ENCODE measurements around the gene DPP7.
"Not testable (repeated sequence)": the region's sequence is repeated elsewhere in the genome, so short reads cannot be mapped to it uniquely, and the experiment has no call there.

DPP7 gene

GRCh38 chr9:137129456-137130175 is 15.1 kb upstream of the DPP7 start:
- DNase-seq (ENCODE audit: low spot score) = peak; percentile 95

GRCh38 chr9:137128862-137129455 is 14.4 kb upstream of the DPP7 start:
- peak; percentile 35 for DNase-seq (ENCODE audit: low spot score)

DNA sequence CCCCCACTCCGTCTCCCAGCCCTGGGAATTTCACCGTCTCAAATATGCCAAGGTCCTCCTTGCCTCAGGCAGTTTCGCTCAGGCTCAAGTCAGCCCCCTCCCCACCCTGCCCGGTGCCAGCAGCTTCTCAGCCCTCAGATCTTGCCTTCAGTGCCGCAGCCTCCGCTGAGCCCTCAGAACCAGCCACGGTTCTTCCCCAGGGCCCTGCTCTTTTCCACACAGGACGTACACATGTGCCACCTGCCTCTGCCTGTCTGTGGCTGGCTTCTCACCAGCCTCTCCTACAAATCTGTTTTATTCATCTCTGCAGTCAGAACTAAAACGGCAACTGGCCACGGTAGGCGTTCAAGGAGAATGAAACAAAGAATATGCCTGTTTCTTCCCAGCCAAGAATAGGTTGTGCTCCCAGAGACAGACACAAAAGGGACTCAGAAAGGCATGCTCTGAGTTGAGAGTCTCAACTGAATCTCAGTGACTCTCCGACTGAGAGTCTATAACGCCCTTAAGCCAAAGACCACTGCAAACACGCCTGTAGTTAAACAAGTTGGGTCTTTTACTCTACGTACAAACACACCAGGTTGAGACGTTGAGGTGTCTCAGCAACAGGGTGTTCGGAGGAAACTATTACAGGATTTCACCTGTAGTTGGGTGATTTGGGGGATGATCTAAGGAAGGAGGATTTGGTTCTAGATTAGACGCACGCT is 13.8 kb upstream of the DPP7 start:
- peak; percentile 30 for DNase-seq (ENCODE audit: low spot score)

GRCh38 chr9:137127301-137128157 is 13.0 kb upstream of the DPP7 start:
- DNase-seq (ENCODE audit: low spot score) = peak; percentile 72

DNA sequence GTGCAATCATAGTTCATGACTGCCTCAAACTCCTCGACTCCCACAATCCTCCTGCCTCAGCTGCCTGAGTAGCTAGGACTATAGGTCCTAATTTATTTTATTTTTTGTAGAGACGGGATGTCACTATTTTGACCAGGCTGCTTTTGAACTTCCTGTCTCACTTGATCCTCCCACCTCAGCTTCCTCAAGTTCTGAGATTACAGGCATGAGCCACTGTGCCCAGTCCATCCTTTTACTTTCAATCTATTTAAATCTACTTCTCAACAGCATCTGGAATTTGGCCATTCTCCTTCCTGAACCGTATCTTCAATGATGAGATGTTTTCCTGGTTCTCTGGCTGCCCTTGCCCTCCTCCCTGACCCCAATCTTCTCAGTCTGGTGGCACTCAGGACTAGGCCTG is 12.3 kb upstream of the DPP7 start:
- peak; percentile 11 for DNase-seq (ENCODE audit: low spot score)

DNA sequence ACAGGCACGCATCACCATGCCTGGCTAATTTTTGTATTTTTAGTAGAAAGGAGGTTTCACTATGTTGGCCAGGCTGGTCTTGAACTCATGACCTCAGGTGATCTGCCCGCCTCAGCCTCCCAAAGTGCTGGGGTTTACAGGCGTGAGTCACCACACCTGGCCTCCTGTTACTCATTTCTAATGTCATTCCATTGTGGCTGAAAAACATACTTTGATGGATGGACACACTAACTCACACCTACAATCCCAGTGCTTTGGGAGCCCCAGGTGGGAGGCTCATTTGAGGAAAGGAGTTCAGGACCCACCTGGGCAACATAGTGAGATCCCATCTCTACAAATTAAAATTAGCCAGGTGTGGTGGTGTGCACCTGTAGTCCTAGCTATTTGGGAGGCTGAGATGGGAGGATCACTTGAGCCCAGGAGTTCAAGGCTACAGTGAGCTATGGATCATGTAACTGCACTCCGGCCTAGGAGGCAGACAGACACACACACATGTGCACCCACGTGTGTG is 9.5 kb upstream of the DPP7 start:
- not testable (repeated sequence) for DNase-seq (ENCODE audit: low spot score)

- DNase-seq (ENCODE audit: low spot score) = no peak
These were observed 8.9 kb upstream of the DPP7 start for GRCh38 chr9:137123468-137123837.

- not testable (repeated sequence) for DNase-seq (ENCODE audit: low spot score)
These were observed 8.4 kb upstream of the DPP7 start for GRCh38 chr9:137122796-137123467.

DNA sequence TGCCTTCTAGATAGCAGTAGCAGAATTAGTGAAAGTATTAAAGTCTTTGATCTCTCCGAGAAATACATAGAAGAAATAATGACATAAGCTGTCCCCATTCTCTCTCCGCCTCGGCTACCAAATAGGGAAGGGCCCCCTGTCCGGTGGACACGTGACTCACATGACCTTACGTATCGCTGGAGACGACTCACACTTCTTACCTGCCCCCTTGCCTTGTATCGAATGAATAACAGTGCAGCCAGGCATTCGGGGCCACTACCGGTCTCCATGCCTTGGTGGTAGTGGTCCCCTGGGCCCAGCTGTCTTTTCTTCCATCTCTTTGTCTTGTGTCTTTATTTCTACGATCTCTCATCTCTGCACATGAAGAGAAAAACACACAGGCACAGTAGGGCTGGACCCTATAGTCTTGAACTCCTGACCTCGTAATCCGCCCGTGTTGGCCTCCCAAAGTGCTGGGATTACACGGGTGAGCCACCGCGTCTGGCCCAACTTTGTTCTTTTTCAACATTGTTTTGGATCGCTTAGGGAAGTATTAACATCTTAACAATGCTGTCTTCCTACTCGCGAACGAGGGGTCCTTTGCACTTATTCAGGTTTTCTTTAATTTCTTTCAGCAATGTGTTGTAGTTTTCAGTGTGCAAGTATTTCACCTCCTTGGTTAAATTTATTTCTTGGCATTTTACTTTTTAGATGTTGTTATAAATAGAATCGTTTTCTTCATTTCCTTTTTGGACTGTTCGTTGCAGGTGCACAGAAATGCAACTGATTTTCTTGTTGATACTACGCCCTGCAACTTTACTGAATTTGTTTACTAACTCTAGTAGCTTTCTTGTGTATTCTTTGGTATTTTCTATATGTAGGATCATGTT is 7.6 kb upstream of the DPP7 start:
- not testable (repeated sequence) for DNase-seq (ENCODE audit: low spot score)

- not testable (repeated sequence) for DNase-seq (ENCODE audit: low spot score)
These were observed 3.6 kb upstream of the DPP7 start for GRCh38 chr9:137118092-137118603.

DNA sequence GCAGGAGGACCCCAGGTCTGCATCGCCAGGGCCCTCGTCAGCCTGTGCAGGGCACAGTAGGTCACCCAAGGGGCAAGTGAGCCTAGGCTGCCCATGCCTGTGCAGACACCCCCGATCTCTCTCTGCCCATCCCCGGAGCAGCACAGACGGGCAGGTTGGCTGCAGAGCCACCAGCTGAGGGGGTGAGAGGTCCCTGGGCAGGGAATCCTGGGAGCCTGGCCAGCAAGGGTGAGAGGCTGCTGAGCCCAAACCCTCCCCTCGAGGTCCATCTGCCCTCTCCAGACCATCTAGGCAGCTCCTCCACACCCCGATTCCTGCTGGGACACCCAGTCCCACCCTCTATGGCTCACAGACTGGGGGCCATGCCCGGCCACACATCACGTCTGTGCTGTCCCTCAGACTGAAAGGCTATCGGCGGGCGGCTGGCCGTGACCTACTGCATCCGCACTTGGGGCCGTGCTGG is 2.8 kb upstream of the DPP7 start:
- DNase-seq (ENCODE audit: low spot score) = no peak

DNA sequence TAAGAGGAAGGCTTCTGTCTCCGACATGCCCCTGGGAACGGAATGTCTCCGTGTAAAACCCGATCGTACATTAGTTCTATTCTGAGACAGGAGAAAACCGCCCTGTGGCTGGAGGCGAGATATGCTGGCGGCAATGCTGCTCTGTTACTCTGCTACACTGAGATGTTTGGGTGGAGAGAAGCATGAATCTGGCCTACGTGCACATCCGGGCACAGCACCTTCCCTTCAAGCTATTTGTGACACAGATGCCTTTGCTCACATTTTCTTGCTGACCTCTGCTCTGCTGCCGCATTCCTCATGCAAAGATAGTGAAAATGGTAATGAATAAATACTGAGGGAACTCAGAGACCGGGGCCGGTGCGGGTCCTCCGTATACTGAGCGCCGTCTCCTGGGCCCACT is 2.2 kb upstream of the DPP7 start:
- no peak for DNase-seq (ENCODE audit: low spot score)

DNA sequence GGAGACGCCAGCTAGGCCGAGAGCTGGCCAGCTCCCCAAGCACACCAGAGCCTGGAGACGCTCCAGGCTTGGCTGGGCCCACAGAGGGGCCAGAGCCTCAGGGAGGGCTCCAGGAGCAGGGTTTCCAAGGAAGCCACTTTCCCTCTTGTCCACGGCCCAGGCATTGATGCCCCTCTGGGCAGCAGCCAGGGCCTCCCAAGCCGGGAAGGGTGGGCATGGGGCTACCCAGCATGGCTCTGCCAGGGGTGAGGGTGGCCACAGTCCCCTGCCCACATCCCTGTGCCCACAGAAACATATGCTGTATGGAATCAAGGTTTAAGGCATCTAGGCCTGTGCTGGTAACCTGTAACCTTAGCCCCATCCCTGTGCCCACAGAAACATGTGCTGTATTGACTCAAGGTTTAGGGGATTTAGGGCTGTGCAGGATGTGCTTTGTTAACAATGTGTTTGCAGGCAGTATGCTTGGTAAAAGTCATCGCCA is 1.5 kb upstream of the DPP7 start:
- no peak for DNase-seq (ENCODE audit: low spot score)

DNA sequence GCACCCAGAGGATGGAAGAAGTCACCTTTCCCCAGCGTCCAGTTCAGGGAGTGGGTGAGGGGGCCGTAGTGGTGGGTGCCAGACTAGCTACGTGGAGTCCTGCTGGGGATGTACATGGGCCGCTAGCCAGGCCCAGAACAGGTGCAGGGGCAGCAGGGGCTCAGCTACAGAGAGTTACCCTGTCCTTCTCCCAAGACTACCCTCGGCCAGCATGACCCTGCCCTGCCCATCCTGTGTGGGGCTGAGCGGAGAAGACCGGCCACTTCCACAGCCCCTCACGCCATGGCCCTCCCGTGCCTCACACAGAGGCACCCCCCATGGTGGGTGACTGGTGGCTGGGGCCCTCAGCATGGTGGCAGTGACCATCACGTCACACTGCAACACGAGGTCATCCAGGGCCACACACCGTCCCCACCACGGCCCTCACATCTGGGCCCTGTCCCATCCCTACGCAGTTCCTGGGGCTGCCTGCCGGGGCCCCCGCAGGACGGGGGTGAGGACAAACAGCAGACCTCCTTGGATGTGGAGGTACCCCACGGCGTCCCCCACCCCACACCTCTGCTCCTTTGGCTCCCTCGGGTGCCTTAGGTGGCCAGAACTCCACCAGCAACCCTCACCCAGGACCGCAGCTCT is 977 bp upstream of the DPP7 start:
- no peak for DNase-seq (ENCODE audit: low spot score)

GRCh38 chr9:137114220-137114612 is 317 bp downstream of the DPP7 start:
- no peak for DNase-seq (ENCODE audit: low spot score)

GRCh38 chr9:137113385-137114159 is 961 bp downstream of the DPP7 start:
- DNase-seq (ENCODE audit: low spot score) = no peak

GRCh38 chr9:137112564-137113384 is 1.8 kb downstream of the DPP7 start:
- no peak for DNase-seq (ENCODE audit: low spot score)

Data from hematopoietic multipotent progenitor cell treated with erythropoietin and hydrocortisone succinate and interleukin-3 and kit ligand, for 15 days (in vitro differentiated cells).